ENCODE measurements around the gene TPO. TPM values are rescaled to one million over a fixed set of nuclear protein-coding genes. Genes with fewer than 3 reads are reported as not detected.
A peak's percentile ranks its signal among the peaks of the same experiment; 100 is the strongest.

The TPO gene
- total RNA-seq, 1 donor from 2014 or later = not detected

DNA sequence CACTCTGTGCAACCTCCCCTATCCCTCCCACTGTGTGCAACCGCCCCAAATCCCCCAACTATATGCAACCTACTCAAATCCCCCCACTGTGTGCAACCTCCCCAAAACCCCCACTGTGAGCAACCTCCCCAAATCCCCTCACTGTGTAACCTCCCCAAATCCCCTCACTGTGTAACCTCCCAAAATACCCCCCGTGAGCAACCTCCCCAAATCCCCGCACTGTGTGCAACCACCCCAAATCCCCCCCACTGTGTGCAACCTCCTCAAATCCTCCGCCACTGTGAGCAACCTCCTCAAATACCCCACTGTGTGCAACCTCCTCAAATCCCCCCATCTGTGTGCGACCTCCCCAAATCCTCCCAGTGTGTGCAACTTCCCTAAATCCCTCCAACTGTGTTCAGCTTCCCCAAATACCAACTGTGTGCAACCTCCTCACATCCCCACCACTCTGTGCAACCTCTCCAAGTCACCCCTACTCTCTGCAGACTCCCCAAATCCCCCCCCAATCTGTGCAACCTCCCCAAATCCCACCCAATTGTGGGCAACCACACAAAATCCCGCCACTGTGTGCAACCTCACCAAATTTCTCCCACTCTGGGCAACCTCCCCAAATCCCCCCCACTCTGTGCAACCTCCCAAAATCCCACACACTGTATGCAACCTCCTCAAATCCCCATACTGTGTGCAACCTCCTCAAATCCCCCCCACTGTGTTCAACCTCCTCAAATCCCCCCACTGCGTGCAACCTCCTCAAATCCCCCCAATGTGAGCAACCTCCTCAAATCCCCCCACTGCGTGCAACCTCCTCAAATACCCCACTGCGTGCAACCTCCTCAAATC, 114.1 kb downstream of the TPO start:
- DNase-seq (ENCODE audit: low read depth) = no peak
- H3K4me3 ChIP-seq (ENCODE audit: low read depth, low read length) = no peak overlapping the region
- FAIRE-seq = no peak
- H3K27me3 ChIP-seq (ENCODE audit: control insufficient read depth, insufficient read depth, low read length) = no peaks in the 10 kb centered on the region
- TF ChIP-seq, protein P1, sequence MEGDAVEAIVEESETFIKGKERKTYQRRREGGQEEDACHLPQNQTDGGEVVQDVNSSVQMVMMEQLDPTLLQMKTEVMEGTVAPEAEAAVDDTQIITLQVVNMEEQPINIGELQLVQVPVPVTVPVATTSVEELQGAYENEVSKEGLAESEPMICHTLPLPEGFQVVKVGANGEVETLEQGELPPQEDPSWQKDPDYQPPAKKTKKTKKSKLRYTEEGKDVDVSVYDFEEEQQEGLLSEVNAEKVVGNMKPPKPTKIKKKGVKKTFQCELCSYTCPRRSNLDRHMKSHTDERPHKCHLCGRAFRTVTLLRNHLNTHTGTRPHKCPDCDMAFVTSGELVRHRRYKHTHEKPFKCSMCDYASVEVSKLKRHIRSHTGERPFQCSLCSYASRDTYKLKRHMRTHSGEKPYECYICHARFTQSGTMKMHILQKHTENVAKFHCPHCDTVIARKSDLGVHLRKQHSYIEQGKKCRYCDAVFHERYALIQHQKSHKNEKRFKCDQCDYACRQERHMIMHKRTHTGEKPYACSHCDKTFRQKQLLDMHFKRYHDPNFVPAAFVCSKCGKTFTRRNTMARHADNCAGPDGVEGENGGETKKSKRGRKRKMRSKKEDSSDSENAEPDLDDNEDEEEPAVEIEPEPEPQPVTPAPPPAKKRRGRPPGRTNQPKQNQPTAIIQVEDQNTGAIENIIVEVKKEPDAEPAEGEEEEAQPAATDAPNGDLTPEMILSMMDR (IDR thresholded peaks at IDR 0.05; ENCODE audit: insufficient read depth, low read length, severe bottlenecking) = no peak
- no peaks in the 10 kb centered on the region for H3K36me3 ChIP-seq (ENCODE audit: control insufficient read depth, insufficient read depth, low read length)

DNA sequence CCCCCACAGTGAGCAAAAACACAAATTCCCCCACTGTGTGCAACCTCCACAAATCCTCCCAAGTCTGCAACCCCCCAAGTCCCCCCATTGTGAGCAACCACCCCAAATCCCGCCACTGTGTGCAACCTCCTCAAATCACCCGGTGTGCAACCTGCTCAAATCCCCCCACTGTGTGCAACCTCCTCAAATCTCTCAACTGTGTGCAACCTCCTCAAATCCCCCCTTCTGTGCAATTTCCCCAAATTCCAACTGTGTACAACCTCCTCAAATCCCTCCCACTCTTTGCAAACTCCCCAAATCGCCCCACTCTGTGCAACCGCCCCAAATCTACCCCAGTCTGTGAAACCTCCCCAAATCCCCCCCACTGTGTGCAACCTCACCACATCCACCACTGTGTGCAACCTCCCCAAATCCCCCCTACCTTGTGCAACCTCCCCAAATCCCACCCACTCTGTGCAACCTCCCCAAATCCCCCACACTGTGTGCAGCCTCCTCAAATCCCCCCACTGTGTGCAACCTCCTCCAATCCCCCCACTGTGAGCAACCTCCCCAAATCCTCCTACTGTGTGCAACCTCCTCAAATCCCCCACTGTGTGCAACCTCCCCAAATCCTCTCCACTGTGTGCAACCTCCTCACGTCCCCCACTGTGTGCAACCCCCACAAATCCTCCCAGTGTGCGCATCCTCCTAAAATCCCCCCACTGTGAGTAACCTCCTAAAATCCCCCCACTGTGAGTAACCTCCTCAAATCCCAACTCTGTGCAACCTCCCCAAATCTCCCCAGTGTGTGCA, 115.2 kb downstream of the TPO start:
- Histone ChIP-seq H3K27me3 (ENCODE audit: control insufficient read depth, insufficient read depth, low read length) (no peaks in the 10 kb centered on the region), H3K4me3 (ENCODE audit: low read depth, low read length) (no peak overlapping the region), H3K36me3 (ENCODE audit: control insufficient read depth, insufficient read depth, low read length) (no peaks in the 10 kb centered on the region)
- TF ChIP-seq, protein P1 (IDR thresholded peaks at IDR 0.05; ENCODE audit: insufficient read depth, low read length, severe bottlenecking) = no peak
- no peak for DNase-seq (ENCODE audit: low read depth)
- FAIRE-seq = no peak

DNA sequence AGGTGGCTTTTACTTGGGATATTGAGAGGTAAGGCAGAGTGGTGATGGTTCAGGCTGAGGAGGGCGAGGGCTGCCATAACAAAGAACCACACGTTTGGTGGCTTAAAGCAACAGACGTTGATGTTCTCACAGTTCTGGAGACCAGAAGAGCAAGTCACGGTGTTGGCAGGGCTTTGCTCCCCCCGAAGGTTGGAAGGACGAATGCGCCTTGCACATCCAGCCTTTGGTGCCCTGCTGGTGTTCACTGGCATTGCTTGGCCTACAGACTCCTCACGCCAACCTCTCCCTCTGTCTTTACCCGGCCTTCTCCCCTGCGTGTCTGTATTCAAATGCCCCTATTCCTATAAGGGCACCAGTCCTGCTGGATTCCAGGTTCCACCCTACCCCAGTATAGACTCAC, 125.4 kb downstream of the TPO start:
- DNase-seq (ENCODE audit: low read depth) = peak; percentile 10

DNA sequence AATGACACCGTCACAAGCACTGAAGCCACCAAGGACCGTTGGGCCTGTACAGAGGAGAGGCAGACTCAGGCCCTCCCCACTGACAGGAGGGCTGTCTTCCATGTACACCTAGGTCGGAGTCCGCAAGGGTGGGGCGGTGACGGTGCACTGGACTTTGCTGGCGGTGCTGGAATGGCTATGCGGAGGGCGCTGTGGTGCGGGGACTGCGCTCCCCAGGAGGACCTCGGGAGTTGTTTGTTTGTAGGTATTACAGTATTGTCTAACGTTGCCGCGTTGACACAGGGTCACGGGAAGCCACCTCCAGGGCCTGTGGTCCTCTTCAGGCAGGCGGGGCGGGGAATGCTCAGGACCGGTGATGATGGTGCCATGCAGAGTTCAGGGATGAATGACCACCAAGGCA, 126.2 kb downstream of the TPO start:
- Histone ChIP-seq H3K27me3 (ENCODE audit: control insufficient read depth, insufficient read depth, low read length) (no peaks in the 10 kb centered on the region), H3K4me3 (ENCODE audit: low read depth, low read length) (no peak overlapping the region), H3K36me3 (ENCODE audit: control insufficient read depth, insufficient read depth, low read length) (no peaks in the 10 kb centered on the region)
- TF ChIP-seq, protein P1 (IDR thresholded peaks at IDR 0.05; ENCODE audit: insufficient read depth, low read length, severe bottlenecking) = no peak
- DNase-seq (ENCODE audit: low read depth) (no peak), FAIRE-seq (no peak)

More for the DNA sequence above, 125.4 kb downstream of the TPO start:
- no peaks in the 10 kb centered on the region for H3K36me3 ChIP-seq (ENCODE audit: control insufficient read depth, insufficient read depth, low read length)
- no peak overlapping the region for H3K4me3 ChIP-seq (ENCODE audit: low read depth, low read length)
- TF ChIP-seq, protein P1 (IDR thresholded peaks at IDR 0.05; ENCODE audit: insufficient read depth, low read length, severe bottlenecking) = peak; percentile 46
- H3K27me3 ChIP-seq (ENCODE audit: control insufficient read depth, insufficient read depth, low read length) = no peaks in the 10 kb centered on the region
- no peak for FAIRE-seq

DNA sequence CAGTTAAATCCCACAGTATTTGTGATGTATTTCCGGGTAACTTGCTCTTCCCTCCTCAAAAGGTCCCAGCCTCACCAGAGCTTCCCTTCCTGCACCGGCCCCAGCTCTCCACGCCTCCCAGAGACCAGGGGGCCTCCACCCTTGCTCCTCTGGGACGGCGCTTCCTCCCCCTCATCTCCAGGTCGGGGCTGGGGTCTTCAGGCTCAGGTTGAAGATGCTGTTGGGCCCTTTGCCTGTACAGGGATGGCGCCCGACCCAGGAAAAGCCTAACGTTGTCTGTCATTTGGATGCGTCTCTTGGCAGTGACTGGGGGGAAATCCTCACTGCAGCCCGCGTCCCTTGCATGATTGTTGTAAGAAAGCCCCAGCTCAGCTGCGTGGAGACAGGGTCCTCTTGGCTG, 126.7 kb downstream of the TPO start:
- DNase-seq (ENCODE audit: low read depth) = no peak
- H3K27me3 ChIP-seq (ENCODE audit: control insufficient read depth, insufficient read depth, low read length) = no peaks in the 10 kb centered on the region
- no peak overlapping the region for H3K4me3 ChIP-seq (ENCODE audit: low read depth, low read length)
- TF ChIP-seq, protein P1 (IDR thresholded peaks at IDR 0.05; ENCODE audit: insufficient read depth, low read length, severe bottlenecking) = no peak
- no peak for FAIRE-seq
- no peaks in the 10 kb centered on the region for H3K36me3 ChIP-seq (ENCODE audit: control insufficient read depth, insufficient read depth, low read length)

Measured in bronchial epithelial cell (primary cell).